CD1c-positive myeloid dendritic cell (primary cell): ENCODE measurements around the gene ASTN2.

ENCODE experiments used
- DNase-seq: peaks from one replicate; pipeline ENCODE4 v3.0.0-alpha.2; 2016; ENCODE audit errors: extremely low spot score

ASTN2 gene

GRCh38 chr9:116520218-116520617 is 894.6 kb downstream of the ASTN2 start:
- DNase-seq, result no peak

- no peak for DNase-seq
These were observed 898.4 kb downstream of the ASTN2 start for GRCh38 chr9:116516456-116516855.

- DNase-seq, result no peak
These were observed 899.3 kb downstream of the ASTN2 start for GRCh38 chr9:116515541-116515940.

GRCh38 chr9:116506685-116507084 is 908.2 kb downstream of the ASTN2 start:
- no peak for DNase-seq

- DNase-seq, result peak; percentile 78
These were observed 909.9 kb downstream of the ASTN2 start for GRCh38 chr9:116504893-116505480.

GRCh38 chr9:116504081-116504480 is 910.8 kb downstream of the ASTN2 start:
- no peak for DNase-seq

GRCh38 chr9:116502746-116503145 is 912.1 kb downstream of the ASTN2 start:
- DNase-seq, result no peak

GRCh38 chr9:116501871-116502270 is 913.0 kb downstream of the ASTN2 start:
- DNase-seq, result no peak

- no peak for DNase-seq
These were observed 914.6 kb downstream of the ASTN2 start for GRCh38 chr9:116499986-116500871.

- DNase-seq, result no peak
These were observed 915.4 kb downstream of the ASTN2 start for GRCh38 chr9:116499434-116499833.

GRCh38 chr9:116497095-116497890 is 917.6 kb downstream of the ASTN2 start:
- DNase-seq, result no peak

GRCh38 chr9:116496167-116496566 is 918.7 kb downstream of the ASTN2 start:
- no peak for DNase-seq

GRCh38 chr9:116495725-116496124 is 919.1 kb downstream of the ASTN2 start:
- DNase-seq, result no peak

GRCh38 chr9:116494815-116495634 is 919.8 kb downstream of the ASTN2 start:
- DNase-seq, result peak; percentile 8

GRCh38 chr9:116493183-116493860 is 921.5 kb downstream of the ASTN2 start:
- no peak for DNase-seq

GRCh38 chr9:116491659-116492058 is 923.2 kb downstream of the ASTN2 start:
- no peak for DNase-seq

- DNase-seq, result no peak
These were observed 923.6 kb downstream of the ASTN2 start for GRCh38 chr9:116491219-116491618.

GRCh38 chr9:116490321-116490720 is 924.5 kb downstream of the ASTN2 start:
- DNase-seq, result no peak

- DNase-seq, result no peak
These were observed 926.5 kb downstream of the ASTN2 start for GRCh38 chr9:116488373-116488772.

- DNase-seq, result no peak
These were observed 930.3 kb downstream of the ASTN2 start for GRCh38 chr9:116484492-116485061.
